ENCODE measurements around the gene XKR3.

DNA sequence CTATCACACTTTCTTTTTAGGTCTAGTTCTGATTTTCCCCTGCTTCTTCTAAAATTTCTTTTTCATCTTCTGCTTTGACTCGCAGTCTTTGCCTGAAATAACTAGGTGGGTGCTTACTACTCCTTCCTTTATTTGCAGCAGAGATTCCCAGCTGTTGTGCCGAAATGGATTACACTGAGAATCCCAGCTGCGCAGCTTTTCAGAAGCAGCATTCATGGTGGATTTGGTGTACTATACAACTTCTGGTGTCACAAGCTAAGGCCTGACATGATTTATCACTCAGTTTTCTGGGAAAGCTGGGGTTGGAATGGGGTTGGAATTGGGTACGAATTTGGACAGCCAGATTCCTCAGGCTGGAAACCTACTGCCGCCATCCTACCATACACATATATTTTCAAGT is 6.0 kb upstream of the XKR3 start:
- TF ChIP-seq, protein P1, sequence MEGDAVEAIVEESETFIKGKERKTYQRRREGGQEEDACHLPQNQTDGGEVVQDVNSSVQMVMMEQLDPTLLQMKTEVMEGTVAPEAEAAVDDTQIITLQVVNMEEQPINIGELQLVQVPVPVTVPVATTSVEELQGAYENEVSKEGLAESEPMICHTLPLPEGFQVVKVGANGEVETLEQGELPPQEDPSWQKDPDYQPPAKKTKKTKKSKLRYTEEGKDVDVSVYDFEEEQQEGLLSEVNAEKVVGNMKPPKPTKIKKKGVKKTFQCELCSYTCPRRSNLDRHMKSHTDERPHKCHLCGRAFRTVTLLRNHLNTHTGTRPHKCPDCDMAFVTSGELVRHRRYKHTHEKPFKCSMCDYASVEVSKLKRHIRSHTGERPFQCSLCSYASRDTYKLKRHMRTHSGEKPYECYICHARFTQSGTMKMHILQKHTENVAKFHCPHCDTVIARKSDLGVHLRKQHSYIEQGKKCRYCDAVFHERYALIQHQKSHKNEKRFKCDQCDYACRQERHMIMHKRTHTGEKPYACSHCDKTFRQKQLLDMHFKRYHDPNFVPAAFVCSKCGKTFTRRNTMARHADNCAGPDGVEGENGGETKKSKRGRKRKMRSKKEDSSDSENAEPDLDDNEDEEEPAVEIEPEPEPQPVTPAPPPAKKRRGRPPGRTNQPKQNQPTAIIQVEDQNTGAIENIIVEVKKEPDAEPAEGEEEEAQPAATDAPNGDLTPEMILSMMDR (IDR thresholded peaks at IDR 0.05): no peak
- TF ChIP-seq POLR2A (IDR thresholded peaks at IDR 0.05; ENCODE audit: low read depth): no peak
- no peak for TF ChIP-seq POLR2AphosphoS5 (IDR thresholded peaks at IDR 0.05)
